Head of caudate nucleus (tissue), 42 donors: ENCODE measurements around the gene GLIS1.
A peak's percentile ranks its signal among the peaks of the same experiment; 100 is the strongest.

Source experiments
- DNase-seq, 42 donors: peaks; one replicate each; pipeline versions ENCODE4 v3.0.0 to v3.0.0-alpha.2; 2020 to 2021; ENCODE audit warnings: mixed read lengths in 7 of 42
- intact Hi-C: fragments of 100-400 bp; cut with DNase I; formaldehyde crosslinking; loops from one replicate; pipeline ENCODE4 v1.15.0; 2022

GLIS1 gene

GRCh38 chr1:53593758-53594380, 145.1 kb downstream of the GLIS1 start:
- no peak for DNase-seq
- intact Hi-C loops, result no loop called here

- intact Hi-C loops, result no loop called here
Observed at GRCh38 chr1:53592985-53593757, 145.8 kb downstream of the GLIS1 start.

GRCh38 chr1:53592521-53592982, 146.4 kb downstream of the GLIS1 start:
- DNase-seq, result no peak
- intact Hi-C loops, result no loop called here

More at GRCh38 chr1:53592985-53593757, 145.8 kb downstream of the GLIS1 start:
- DNase-seq, result no peak

- DNase-seq, result no peak
- intact Hi-C loops, result no loop called here
Observed at GRCh38 chr1:53591924-53592323, 147.0 kb downstream of the GLIS1 start.

- intact Hi-C loops, result no loop called here
- DNase-seq, result peak in 7 of 42 donors; percentile 8 to 60 (median 47)
Observed at GRCh38 chr1:53590531-53591515, 148.1 kb downstream of the GLIS1 start.

GRCh38 chr1:53590104-53590503, 148.9 kb downstream of the GLIS1 start:
- intact Hi-C loops, result no loop called here
- DNase-seq, result no peak

GRCh38 chr1:53589043-53589887, 149.7 kb downstream of the GLIS1 start:
- intact Hi-C loops, result no loop called here
- peak in 4 of 42 donors; percentile 3 to 25 (median 7) for DNase-seq

- intact Hi-C loops, result no loop called here
- DNase-seq, result peak in 4 of 42 donors; percentile 2 to 7 (median 2)
Observed at GRCh38 chr1:53588053-53588779, 150.7 kb downstream of the GLIS1 start.

- peak in 6 of 42 donors; percentile 2 to 25 (median 5) for DNase-seq
- intact Hi-C loops, result no loop called here
Observed at GRCh38 chr1:53587252-53587988, 151.5 kb downstream of the GLIS1 start.

- intact Hi-C loops, result no loop called here
Observed at GRCh38 chr1:53586765-53587164, 152.2 kb downstream of the GLIS1 start.

GRCh38 chr1:53585565-53585964, 153.4 kb downstream of the GLIS1 start:
- intact Hi-C loops, result no loop called here
- DNase-seq, result peak in 7 of 42 donors; percentile 0 to 12 (median 3)

More at GRCh38 chr1:53586765-53587164, 152.2 kb downstream of the GLIS1 start:
- peak in 6 of 42 donors; percentile 1 to 17 (median 8) for DNase-seq

- intact Hi-C loops, result no loop called here
- peak in 3 of 42 donors; percentile 0 to 1 (median 1) for DNase-seq
Observed at GRCh38 chr1:53585129-53585528, 153.8 kb downstream of the GLIS1 start.

- peak in 1 of 42 donors; percentile 1 for DNase-seq
- intact Hi-C loops, result no loop called here
Observed at GRCh38 chr1:53584777-53585107, 154.2 kb downstream of the GLIS1 start.

- DNase-seq, result peak in 4 of 42 donors; percentile 4 to 26 (median 15)
- intact Hi-C loops, result no loop called here
Observed at GRCh38 chr1:53583868-53584776, 154.8 kb downstream of the GLIS1 start.

- peak in 4 of 42 donors; percentile 8 to 16 (median 10) for DNase-seq
- intact Hi-C loops, result no loop called here
Observed at GRCh38 chr1:53583021-53583867, 155.7 kb downstream of the GLIS1 start.
